Endothelial cell of umbilical vein (primary cell): ENCODE measurements around the gene AMZ2.

ENCODE experiments used
- EZH2 ChIP-seq: IDR thresholded peaks from 2 replicates; pipeline ENCODE4 v1.6.1; 2012; ENCODE audit warnings: borderline replicate concordance, low read depth, mild to moderate bottlenecking, moderate library complexity, low read length, inconsistent platforms; ENCODE audit not compliant: severe bottlenecking
- JUN ChIP-seq: IDR thresholded peaks from 2 replicates; pipeline ENCODE4 v1.6.1; 2011; ENCODE audit warnings: borderline replicate concordance, low read depth; ENCODE audit not compliant: insufficient read length, insufficient read depth
- POLR2A ChIP-seq: IDR thresholded peaks from 2 replicates; pipeline ENCODE4 v1.6.1; 2012; ENCODE audit warnings: low read depth, mild to moderate bottlenecking, control low read depth, low read length
- POLR2AphosphoS5 ChIP-seq: IDR thresholded peaks from 2 replicates; pipeline ENCODE4 v1.6.1; 2012; ENCODE audit warnings: low read depth, mild to moderate bottlenecking, control low read depth, low read length, moderate library complexity; ENCODE audit not compliant: insufficient read depth
- TF ChIP-seq, protein P1 (sequence below), 2 donors: IDR thresholded peaks; 1 replicate in 1 of 2; 2 replicates in 1 of 2; pipeline ENCODE4 v1.5.1; 2011; ENCODE audit warnings: low read length in 2 of 2, mild to moderate bottlenecking in 2 of 2, moderate library complexity in 2 of 2, control low read depth in 1 of 2, inconsistent platforms in 1 of 2, low read depth in 1 of 2; ENCODE audit not compliant: insufficient read depth in 1 of 2; ENCODE audit errors: extremely low read depth in 1 of 2
- TF ChIP-seq, protein P2 (sequence below): IDR thresholded peaks from 2 replicates; pipeline ENCODE4 v1.6.1; 2011; ENCODE audit not compliant: insufficient read depth, insufficient read length

DNA sequence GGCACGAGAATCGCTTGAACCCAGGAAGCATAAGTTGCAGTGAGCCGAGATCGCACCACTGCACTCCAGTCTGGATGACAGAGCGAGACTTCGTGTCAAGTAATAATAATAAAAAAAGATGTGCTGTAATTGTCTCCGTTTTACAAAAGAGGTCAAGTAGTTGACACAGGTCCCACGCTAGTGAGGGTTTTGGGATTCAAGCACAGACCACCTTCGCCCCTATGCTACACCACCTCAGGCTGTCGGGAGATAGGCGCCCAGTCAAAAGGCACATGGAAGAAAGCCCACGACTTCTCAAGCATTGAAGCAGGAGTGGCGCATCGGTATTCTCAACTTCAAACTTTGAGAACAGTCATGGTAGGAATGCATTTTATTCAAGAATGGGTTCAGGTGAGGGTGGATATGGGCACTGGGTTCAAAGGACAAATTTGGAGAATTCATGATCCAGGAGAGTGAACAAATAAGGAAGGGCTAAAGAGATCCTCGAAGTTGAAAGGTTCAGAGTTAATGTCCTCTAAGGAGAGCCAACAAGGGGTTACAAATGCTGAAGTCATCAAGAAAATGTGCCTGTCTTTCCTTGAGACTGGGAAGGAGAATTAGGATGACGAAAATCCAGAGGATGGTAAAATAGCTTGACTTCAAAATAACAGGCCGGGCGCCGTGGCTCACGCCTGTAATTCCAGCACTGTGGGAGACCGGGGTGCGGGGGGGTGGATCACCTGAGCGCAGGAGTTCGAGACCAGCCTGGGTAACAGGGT is 1.4 kb upstream of the AMZ2 start:
- TF ChIP-seq, protein P1, sequence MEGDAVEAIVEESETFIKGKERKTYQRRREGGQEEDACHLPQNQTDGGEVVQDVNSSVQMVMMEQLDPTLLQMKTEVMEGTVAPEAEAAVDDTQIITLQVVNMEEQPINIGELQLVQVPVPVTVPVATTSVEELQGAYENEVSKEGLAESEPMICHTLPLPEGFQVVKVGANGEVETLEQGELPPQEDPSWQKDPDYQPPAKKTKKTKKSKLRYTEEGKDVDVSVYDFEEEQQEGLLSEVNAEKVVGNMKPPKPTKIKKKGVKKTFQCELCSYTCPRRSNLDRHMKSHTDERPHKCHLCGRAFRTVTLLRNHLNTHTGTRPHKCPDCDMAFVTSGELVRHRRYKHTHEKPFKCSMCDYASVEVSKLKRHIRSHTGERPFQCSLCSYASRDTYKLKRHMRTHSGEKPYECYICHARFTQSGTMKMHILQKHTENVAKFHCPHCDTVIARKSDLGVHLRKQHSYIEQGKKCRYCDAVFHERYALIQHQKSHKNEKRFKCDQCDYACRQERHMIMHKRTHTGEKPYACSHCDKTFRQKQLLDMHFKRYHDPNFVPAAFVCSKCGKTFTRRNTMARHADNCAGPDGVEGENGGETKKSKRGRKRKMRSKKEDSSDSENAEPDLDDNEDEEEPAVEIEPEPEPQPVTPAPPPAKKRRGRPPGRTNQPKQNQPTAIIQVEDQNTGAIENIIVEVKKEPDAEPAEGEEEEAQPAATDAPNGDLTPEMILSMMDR (IDR thresholded peaks at IDR 0.05; ENCODE audit: extremely low read depth in 1 of 2, insufficient read depth in 1 of 2, low read depth in 1 of 2, low read length in 2 of 2): no peak
- TF ChIP-seq EZH2: no peak
- TF ChIP-seq JUN: no peak
- TF ChIP-seq POLR2AphosphoS5: no peak
- no peak for TF ChIP-seq POLR2A
- TF ChIP-seq, protein P2, sequence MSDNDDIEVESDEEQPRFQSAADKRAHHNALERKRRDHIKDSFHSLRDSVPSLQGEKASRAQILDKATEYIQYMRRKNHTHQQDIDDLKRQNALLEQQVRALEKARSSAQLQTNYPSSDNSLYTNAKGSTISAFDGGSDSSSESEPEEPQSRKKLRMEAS: no peak
